Activated CD4-positive, alpha-beta T cell treated with anti-CD3 and anti-CD28 coated beads, Interleukin-2, amount 10 ng/mL, durations not matched to agents 24 days and 14 days (primary cell): ENCODE data around the gene METTL2B. TPM values are rescaled to one million over a fixed set of nuclear protein-coding genes. Genes with fewer than 3 reads are reported as not detected.
"Not testable (repeated sequence)": the region's sequence is repeated elsewhere in the genome, so short reads cannot be mapped to it uniquely, and the experiment has no call there.

Experiments used
- DNase-seq: peaks from one replicate; pipeline ENCODE4 v3.0.0; 2022
- H3K27ac Mint-ChIP-seq: one replicate; pipeline ENCODE4 v1.8.0; 2022; ENCODE audit warnings: mild to moderate bottlenecking, mixed read lengths
- H3K27me3 Mint-ChIP-seq: one replicate; pipeline ENCODE4 v1.8.0; 2022; ENCODE audit warnings: mixed read lengths
- H3K36me3 Mint-ChIP-seq: one replicate; pipeline ENCODE4 v1.8.0; 2022; ENCODE audit warnings: low read depth, mild to moderate bottlenecking, mixed read lengths
- H3K4me1 Mint-ChIP-seq: one replicate; pipeline ENCODE4 v1.8.0; 2021; ENCODE audit warnings: mixed read lengths
- H3K4me3 Mint-ChIP-seq: one replicate; pipeline ENCODE4 v1.8.0; 2022; ENCODE audit warnings: mild to moderate bottlenecking, moderate library complexity, mixed read lengths
- H3K9me3 Mint-ChIP-seq: one replicate; pipeline ENCODE4 v1.8.0; 2021; ENCODE audit warnings: mixed read lengths
- intact Hi-C: fragments of 100-400 bp; cut with micrococcal nuclease; formaldehyde crosslinking; loops from one replicate; pipeline ENCODE4 v1.15.1; 2023
- total RNA-seq: library from RNA; stranded (reverse); gene quantifications from 2 replicates; pipeline ENCODE4 v1.2.3, GENCODE V29; 2022

Gene METTL2B
- total RNA-seq, 1 donor from 2014 or later: 61.1 TPM

- H3K27ac Mint-ChIP-seq, H3K4me3 Mint-ChIP-seq, intact Hi-C loops, DNase-seq, H3K4me1 Mint-ChIP-seq, H3K9me3 Mint-ChIP-seq, H3K27me3 Mint-ChIP-seq: not testable (repeated sequence)
- H3K36me3 Mint-ChIP-seq: peaks cover 35% of the 10 kb centered on the region
Measured at GRCh38 chr7:128546319-128546851, 69.8 kb downstream of the METTL2B start.

GRCh38 chr7:128550920-128551319 lies 74.4 kb downstream of the METTL2B start:
- H3K36me3 Mint-ChIP-seq: peaks cover 24% of the 10 kb centered on the region
- intact Hi-C loops: no loop called here
- no peak overlapping the region for H3K4me3 Mint-ChIP-seq
- no peaks in the 10 kb centered on the region for H3K27me3 Mint-ChIP-seq
- H3K4me1 Mint-ChIP-seq: peaks cover 5% of the 10 kb centered on the region
- no peak overlapping the region for H3K27ac Mint-ChIP-seq
- no peak for DNase-seq
- no peaks in the 10 kb centered on the region for H3K9me3 Mint-ChIP-seq

GRCh38 chr7:128554394-128554793 lies 77.8 kb downstream of the METTL2B start:
- H3K27ac Mint-ChIP-seq, DNase-seq, H3K4me3 Mint-ChIP-seq, intact Hi-C loops, H3K9me3 Mint-ChIP-seq, H3K4me1 Mint-ChIP-seq, H3K27me3 Mint-ChIP-seq: not testable (repeated sequence)
- H3K36me3 Mint-ChIP-seq: peaks cover 15% of the 10 kb centered on the region

Other genes with a start within 250 kb of the METTL2B start
- not detected in 2 replicates for gene LEP, start 235.5 kb upstream of the METTL2B start, total RNA-seq
- 76.7 and 85.8 TPM in 2 replicates for gene RBM28, start 132.8 kb upstream of the METTL2B start, total RNA-seq
- gene PRRT4, start 115.1 kb upstream of the METTL2B start, total RNA-seq: 0.14 TPM in 2 replicates
- 102 and 105 TPM in 2 replicates for gene IMPDH1, start 66.8 kb upstream of the METTL2B start, total RNA-seq
- 171 TPM in 2 replicates for gene HILPDA, start 20.9 kb upstream of the METTL2B start, total RNA-seq
- 0.37 and 0.59 TPM in 2 replicates for gene GARIN1A, start 195.5 kb downstream of the METTL2B start, total RNA-seq